Neural cell (in vitro differentiated cells): Measurements from ENCODE around the gene DNM3.

Experiments
- CTCF ChIP-seq: fragments of 450-650 bp; IDR thresholded peaks from 2 replicates; pipeline ENCODE4 v1.5.1; 2014; ENCODE audit warnings: antibody characterized with exemption, mild to moderate bottlenecking, moderate library complexity; ENCODE audit not compliant: poor library complexity, severe bottlenecking
- EP300 ChIP-seq: fragments of 450-650 bp; conservative IDR thresholded peaks from 2 replicates; pipeline ENCODE4 v1.6.1; 2014; ENCODE audit warnings: antibody characterized with exemption, mild to moderate bottlenecking, moderate library complexity; ENCODE audit not compliant: poor library complexity, severe bottlenecking
- EZH2 ChIP-seq: fragments of 200-600, 300-800 bp; shearing (Covaris generic), sonication (generic); IDR thresholded peaks from 2 replicates; pipeline ENCODE4 v1.6.1; 2014; ENCODE audit warnings: antibody characterized with exemption, low read length, borderline replicate concordance, mild to moderate bottlenecking; ENCODE audit not compliant: insufficient read depth, poor library complexity, severe bottlenecking
- MXI1 ChIP-seq: fragments of 450-650 bp; conservative IDR thresholded peaks from 2 replicates; pipeline ENCODE4 v1.6.1; 2014; ENCODE audit warnings: antibody characterized with exemption, mild to moderate bottlenecking; ENCODE audit not compliant: poor library complexity, severe bottlenecking
- POLR2AphosphoS5 ChIP-seq: IDR thresholded peaks from 2 replicates; pipeline ENCODE4 v1.6.1; 2012
- RAD21 ChIP-seq: fragments of 450-650 bp; conservative IDR thresholded peaks from 2 replicates; pipeline ENCODE4 v1.6.1; 2014; ENCODE audit warnings: antibody characterized with exemption, mild to moderate bottlenecking, moderate library complexity
- REST ChIP-seq: IDR thresholded peaks from 2 replicates; pipeline ENCODE4 v1.6.1; 2012; ENCODE audit warnings: borderline replicate concordance

GRCh38 chr1:171884475-171884874, 43.2 kb downstream of the DNM3 start:
- TF ChIP-seq CTCF (no peak), EP300 (no peak), POLR2AphosphoS5 (no peak), RAD21 (no peak), EZH2 (no peak), REST (no peak), MXI1 (no peak)
